LNCaP clone FGC (cell line): ENCODE measurements around the gene GABRP.
A peak's percentile ranks its signal among the peaks of the same experiment; 100 is the strongest.

Source experiments
- DNase-seq: peaks from one replicate; pipeline ENCODE4 v3.0.0-alpha.2; 2011; ENCODE audit warnings: low read depth
- H3K4me3 ChIP-seq: 2 replicates; pipeline ENCODE4 v1.5.1; 2011; ENCODE audit warnings: mild to moderate bottlenecking, low read depth, low read length, control low read depth
- CTCF ChIP-seq: IDR thresholded peaks from 2 replicates; pipeline ENCODE4 v1.5.1; 2012; ENCODE audit warnings: mild to moderate bottlenecking; ENCODE audit not compliant: control insufficient read depth, insufficient read depth; ENCODE audit errors: extremely low read depth

The GABRP gene

GRCh38 chr5:170849374-170849773, 65.8 kb downstream of the GABRP start:
- no peak for DNase-seq
- H3K4me3 ChIP-seq, result no peak overlapping the region
- no peak for TF ChIP-seq CTCF

- TF ChIP-seq CTCF, result no peak
- no peak for DNase-seq
- H3K4me3 ChIP-seq, result no peak overlapping the region
Observed at GRCh38 chr5:170854566-170854965, 71.0 kb downstream of the GABRP start.

- no peak for DNase-seq
- TF ChIP-seq CTCF, result no peak
- H3K4me3 ChIP-seq, result no peak overlapping the region
Observed at GRCh38 chr5:170857066-170857465, 73.5 kb downstream of the GABRP start.

- no peak for DNase-seq
- no peak for TF ChIP-seq CTCF
- no peak overlapping the region for H3K4me3 ChIP-seq
Observed at GRCh38 chr5:170860415-170860814, 76.9 kb downstream of the GABRP start.

GRCh38 chr5:170860818-170861666, 77.5 kb downstream of the GABRP start:
- DNase-seq, result no peak
- H3K4me3 ChIP-seq, result peak overlapping the region; percentile 12; the same call in 1 of the 2 replicates
- no peak for TF ChIP-seq CTCF

- peak overlapping the region; percentile 12; the same call in 1 of the 2 replicates for H3K4me3 ChIP-seq
Observed at GRCh38 chr5:170861667-170861916, 78.1 kb downstream of the GABRP start.

More at GRCh38 chr5:170861667-170861916, 78.1 kb downstream of the GABRP start:
- TF ChIP-seq CTCF, result no peak
- no peak for DNase-seq
